Gastroesophageal sphincter (tissue), 3 donors: Measurements from ENCODE around the gene PSME3.

Source experiments
- CTCF ChIP-seq, 4 experiments: fragments of 200-600 bp in 2 of 4; fragments of 450-650 bp in 2 of 4; sonication (generic) in 1 of 4; IDR thresholded peaks; one replicate each; pipeline ENCODE4 v1.5.1; 2017 to 2019; ENCODE audit warnings: antibody characterized with exemption in 4 of 4, mild to moderate bottlenecking in 2 of 4, moderate library complexity in 2 of 4
- POLR2A ChIP-seq, 2 donors: fragments of 450-650 bp; IDR thresholded peaks; one replicate each; pipeline ENCODE4 v1.6.1; 2017; ENCODE audit warnings: antibody characterized with exemption in 2 of 2, mild to moderate bottlenecking in 2 of 2, moderate library complexity in 1 of 2

- no peak for TF ChIP-seq CTCF (IDR thresholded peaks at IDR 0.05)
- no peak for TF ChIP-seq POLR2A (IDR thresholded peaks at IDR 0.05)
Observed at GRCh38 chr17:42849451-42850181, 16.4 kb downstream of the PSME3 start.
